Stimulated activated CD4-positive, alpha-beta T cell treated with anti-CD3 and anti-CD28 coated beads, Interleukin-12 subunit alpha, Interleukin-12 subunit beta, amount 100 ng/mL, for 4 hours (primary cell): ENCODE data around the gene PRSS3.
"Not testable (repeated sequence)": the region's sequence is repeated elsewhere in the genome, so short reads cannot be mapped to it uniquely, and the experiment has no call there.

Source experiments
- DNase-seq: peaks from one replicate; pipeline ENCODE4 v3.0.0-alpha.2; 2020

The PRSS3 gene

GRCh38 chr9:33795281-33795680 lies at the start of gene PRSS3:
Gene PRSS3, plus strand, starts transcription at chr9:33795561. Its CDS starts 13 bp downstream, at chr9:33795574.
- DNase-seq: no peak

- no peak for DNase-seq
These were observed 46.6 kb upstream of the PRSS3 start for GRCh38 chr9:33748633-33749304.

- not testable (repeated sequence) for DNase-seq
These were observed 46.1 kb upstream of the PRSS3 start for GRCh38 chr9:33749305-33749654.

GRCh38 chr9:33750307-33750838 lies 45.0 kb upstream of the PRSS3 start:
- DNase-seq: no peak

GRCh38 chr9:33750839-33751339 lies 44.5 kb upstream of the PRSS3 start:
- no peak for DNase-seq

GRCh38 chr9:33751536-33752129 lies 43.7 kb upstream of the PRSS3 start:
- no peak for DNase-seq

- no peak for DNase-seq
These were observed 43.2 kb upstream of the PRSS3 start for GRCh38 chr9:33752130-33752637.

- not testable (repeated sequence) for DNase-seq
These were observed 42.6 kb upstream of the PRSS3 start for GRCh38 chr9:33752789-33753188.

GRCh38 chr9:33759648-33760047 lies 35.7 kb upstream of the PRSS3 start:
- not testable (repeated sequence) for DNase-seq

GRCh38 chr9:33762343-33762742 lies 33.0 kb upstream of the PRSS3 start:
- DNase-seq: no peak

- DNase-seq: not testable (repeated sequence)
These were observed 31.7 kb upstream of the PRSS3 start for GRCh38 chr9:33763709-33764108.

- DNase-seq: no peak
These were observed 29.9 kb upstream of the PRSS3 start for GRCh38 chr9:33765411-33765810.

GRCh38 chr9:33770156-33770880 lies 25.0 kb upstream of the PRSS3 start:
- DNase-seq: not testable (repeated sequence)

GRCh38 chr9:33773135-33773534 lies 22.2 kb upstream of the PRSS3 start:
- not testable (repeated sequence) for DNase-seq

GRCh38 chr9:33774074-33774659 lies 21.2 kb upstream of the PRSS3 start:
- DNase-seq: not testable (repeated sequence)

GRCh38 chr9:33776578-33776977 lies 18.8 kb upstream of the PRSS3 start:
- no peak for DNase-seq

- peak; percentile 11 for DNase-seq
These were observed 16.5 kb upstream of the PRSS3 start for GRCh38 chr9:33778700-33779351.

GRCh38 chr9:33780276-33780675 lies 15.1 kb upstream of the PRSS3 start:
- DNase-seq: no peak

- no peak for DNase-seq
These were observed 13.6 kb upstream of the PRSS3 start for GRCh38 chr9:33781736-33782135.

- no peak for DNase-seq
These were observed 12.8 kb upstream of the PRSS3 start for GRCh38 chr9:33782395-33783152.

GRCh38 chr9:33785914-33786313 lies 9.4 kb upstream of the PRSS3 start:
- no peak for DNase-seq

GRCh38 chr9:33786681-33787080 lies 8.7 kb upstream of the PRSS3 start:
- DNase-seq: no peak
